Umbilical cord (tissue), 2 donors: ENCODE measurements around the gene BCAS3. TPM values are rescaled to one million over a fixed set of nuclear protein-coding genes. Genes with fewer than 3 reads are reported as not detected.

ENCODE experiments used
- DNase-seq: peaks from one replicate; pipeline ENCODE4 v3.0.0-alpha.2; 2015; ENCODE audit warnings: low spot score
- total RNA-seq: library from RNA; depleted of rRNA; stranded (reverse); fragments of >200 nt; gene quantifications from one replicate; pipeline ENCODE4 v1.2.3, GENCODE V29; 2014; ENCODE audit warnings: low replicate concordance; ENCODE audit not compliant: insufficient read depth

Gene BCAS3
- total RNA-seq, 1 donor from 2014 or later: 25.0 TPM

DNA sequence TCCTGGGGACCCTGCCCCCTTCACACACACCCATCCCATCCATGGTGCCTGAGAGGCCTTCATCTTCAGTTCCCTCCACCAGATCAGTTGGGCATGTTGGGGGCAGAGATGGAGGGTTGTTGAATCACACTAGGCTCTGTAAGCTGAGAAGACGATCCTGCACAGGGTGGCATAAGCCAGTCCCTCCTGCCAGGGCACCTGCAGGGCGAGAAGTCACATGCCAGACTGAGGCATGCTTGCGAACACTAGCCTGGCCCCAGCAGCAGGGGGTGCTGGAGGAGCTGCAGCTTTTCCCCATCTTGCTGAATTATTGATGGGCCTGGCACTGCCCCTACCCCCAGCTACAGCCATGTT lies 715.9 kb downstream of the BCAS3 start:
- no peak for DNase-seq

DNA sequence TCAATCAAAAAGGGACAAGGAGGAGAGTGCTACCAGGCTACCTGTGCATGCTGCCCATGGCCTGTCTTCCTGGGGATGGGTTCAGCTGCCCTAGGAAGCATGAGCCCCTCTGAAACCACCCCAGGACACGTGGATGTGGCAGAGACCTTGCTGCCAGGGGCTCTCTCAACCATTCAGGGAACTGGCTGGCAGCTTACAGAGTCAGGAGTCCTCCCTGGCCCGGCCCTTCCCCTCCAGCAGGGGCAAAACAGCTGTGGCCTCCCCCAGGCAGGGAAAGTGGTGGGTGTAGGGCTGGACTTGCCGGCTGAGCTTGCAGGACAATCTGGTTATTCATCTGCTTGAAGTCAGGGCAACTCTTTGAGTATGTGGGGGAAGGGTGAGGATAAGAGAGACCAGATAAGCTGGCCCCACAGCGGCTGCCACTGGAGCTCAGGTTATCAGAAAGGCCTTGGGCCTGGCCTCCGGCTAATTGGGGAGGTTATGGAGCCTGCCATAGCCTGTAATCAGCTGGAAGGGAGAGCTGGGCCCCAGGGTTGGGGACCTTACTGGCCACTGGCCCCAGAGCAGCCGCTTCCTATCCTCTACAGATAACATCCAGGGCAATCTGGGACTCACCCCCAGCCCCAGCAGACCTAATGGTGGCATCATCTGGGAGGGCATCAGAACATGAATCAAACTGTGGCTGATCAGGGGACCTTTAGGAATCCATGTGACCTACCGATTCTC lies 716.4 kb downstream of the BCAS3 start:
- peak; percentile 70 for DNase-seq

DNA sequence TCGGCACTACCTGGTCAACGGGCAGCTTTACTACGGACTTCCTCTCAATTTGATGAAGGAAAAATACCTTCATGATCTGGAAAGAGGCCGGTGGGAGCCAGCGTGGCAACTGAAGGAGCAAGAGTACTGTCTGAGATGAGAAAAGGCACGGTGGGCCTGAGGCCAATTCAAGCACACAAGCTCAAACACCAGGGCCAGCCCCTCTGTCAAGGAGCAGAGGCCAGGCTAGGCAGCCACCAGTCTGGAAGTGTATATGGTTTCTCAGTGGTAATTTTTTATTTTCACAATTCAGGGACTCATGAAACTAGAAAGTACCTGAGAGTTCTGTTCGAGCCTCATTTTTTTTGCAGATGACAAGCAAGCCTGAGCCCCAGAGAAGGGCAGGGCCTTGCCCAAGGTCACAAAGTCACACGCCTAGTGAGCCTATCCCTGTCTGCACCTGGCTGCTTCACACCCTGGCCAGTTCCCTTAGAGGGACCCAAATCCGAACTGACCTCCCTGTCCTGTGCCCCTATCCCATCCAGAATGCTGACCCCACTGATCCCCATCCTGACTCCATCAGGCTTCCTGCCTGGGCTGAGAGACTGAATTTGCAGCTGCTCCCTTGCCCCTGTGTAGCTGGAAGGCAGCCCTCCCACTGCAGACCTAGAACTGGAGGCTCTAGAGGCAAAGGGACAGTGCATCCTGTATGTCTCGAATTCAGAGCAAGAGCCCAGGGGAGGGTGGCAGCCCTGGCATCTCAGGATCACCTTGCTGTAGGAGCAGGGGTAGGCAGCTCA lies 717.2 kb downstream of the BCAS3 start:
- DNase-seq: peak; percentile 37

DNA sequence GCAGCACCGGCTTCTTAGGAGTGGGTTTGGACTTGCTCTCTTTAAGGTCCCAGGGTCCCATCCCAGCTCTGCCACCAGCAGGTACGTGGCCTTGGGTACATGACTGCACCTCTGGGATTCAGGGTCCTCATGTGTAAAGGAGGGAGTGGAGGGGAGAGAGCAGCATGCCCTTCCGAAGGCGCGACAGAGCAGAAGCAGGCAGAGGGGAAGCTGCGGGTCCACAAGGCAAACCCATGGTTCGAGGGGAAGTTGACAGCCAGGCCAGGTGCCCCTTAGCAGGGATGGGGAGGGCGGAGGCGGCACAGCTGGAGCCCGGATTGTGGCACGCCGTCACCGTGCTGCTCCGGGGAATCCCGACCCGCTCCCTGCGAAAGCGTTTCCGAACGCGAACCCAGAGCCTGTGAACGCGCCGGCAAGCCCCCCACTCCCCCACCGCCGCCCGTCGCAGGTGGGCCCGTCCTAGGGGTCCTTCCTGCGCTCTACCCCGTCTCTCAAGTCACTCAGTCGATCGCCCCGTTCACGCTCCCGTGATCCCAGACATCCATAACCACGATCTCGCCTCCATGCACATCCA lies 717.8 kb downstream of the BCAS3 start:
- DNase-seq: no peak

DNA sequence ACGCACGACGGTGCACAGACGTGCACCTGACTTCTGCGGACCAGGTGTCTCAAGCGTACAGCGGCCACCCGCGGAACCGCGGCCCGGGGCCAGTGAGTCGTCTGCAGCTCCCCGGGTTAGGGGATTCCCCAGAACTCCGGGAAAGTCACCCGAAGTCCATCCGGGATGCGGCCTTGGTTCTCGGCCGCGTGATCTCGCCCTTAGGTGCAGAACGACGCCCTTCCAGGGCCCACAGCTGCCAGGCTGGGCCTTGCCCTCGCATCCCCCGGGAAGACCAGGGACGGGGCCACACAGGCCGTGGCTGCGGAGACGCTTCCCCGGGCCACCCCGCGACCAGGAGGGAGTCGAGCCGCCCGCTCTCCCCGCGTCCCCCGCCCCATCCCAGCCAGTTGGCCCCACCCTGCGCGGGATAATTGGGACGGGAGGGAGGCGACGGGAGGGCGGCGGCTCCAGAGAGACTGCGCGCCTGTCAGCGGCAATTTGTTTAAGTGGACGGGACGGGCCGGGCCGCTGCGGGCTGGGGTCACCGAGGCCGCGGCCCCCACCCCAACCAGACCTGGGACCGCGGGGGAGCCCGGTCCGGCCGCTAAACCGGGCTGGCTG lies 718.4 kb downstream of the BCAS3 start:
- DNase-seq: peak; percentile 65

DNA sequence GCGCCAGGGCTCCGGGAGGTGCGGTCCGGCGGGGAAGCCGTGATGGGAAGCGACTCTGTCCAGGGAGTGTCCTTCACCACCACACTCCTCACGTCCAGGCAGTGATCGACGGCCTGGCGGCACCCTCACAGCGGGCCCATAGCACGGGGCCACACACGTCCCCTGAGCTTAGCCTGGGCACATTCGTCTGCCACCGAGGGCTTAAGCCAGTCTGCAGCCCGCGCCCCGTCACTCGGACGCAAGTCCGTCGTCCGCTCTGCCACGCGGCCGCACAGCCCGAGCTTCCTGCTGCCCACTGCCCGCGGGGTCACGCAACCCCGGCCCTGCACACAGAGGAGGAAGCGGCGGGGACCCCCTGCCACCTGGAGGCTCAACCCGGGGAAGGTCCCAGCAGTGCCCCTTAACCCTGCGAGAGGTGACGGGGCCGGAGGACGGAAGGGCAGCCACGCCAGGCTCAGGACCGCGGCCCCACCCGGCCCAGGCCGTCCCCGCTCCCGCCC lies 719.0 kb downstream of the BCAS3 start:
- DNase-seq: peak; percentile 41

DNA sequence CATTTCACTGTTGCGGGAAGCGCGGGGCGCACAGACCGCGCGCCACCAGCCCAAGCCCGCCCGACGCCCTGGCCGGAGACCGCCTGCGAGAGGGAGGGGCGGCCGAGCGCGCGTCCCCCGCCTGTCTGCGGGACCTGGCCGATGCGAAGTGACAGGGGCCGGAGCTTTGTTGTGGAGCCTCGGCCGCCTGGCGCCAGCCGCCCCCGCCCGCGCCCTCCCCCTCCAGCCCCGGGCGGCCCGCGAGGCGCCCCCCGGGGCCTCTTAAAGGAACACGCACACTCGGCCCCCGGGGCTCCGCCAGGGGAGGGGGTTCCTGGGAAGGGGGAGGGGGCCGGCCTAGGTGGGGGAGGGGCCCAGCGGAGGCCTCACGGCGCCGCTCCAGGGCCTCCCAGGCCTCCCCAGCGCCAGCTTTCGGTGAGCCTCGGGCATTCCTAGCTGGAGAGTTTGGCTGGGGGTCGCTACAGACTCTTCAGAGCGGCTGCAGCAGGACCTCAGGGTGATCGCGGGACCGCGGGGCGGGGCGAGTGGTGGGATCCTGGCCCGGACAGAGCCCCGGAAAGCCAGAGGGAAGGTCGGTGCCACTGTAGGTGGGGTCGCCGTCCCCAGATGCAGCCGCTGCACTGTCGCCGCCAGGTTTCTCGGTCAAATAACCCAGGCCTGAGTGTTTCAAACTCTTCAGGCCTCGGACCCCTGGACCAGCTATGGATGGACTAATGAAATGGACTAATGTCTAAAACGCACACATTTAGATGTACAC lies 719.6 kb downstream of the BCAS3 start:
- peak; percentile 83 for DNase-seq

DNA sequence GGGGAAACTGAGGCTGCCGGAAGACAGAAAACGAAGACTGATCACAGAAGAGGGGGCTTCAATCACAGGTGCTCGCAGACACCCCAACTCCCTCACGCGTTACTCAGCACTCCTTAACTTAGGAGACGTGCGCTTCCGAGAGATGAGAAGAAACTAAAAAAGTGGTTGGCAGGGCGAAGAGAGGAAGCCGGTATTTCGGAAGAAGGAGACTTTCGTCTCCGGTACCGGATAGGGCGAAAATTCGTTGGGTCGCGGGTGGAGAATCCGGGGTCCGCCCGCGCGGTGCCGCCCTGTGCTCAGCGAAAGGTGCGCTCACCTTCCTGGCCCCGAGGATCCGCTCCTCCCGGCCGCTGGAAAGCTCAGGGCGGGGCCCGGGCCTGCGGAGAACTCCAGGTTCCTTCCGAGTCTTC lies 721.1 kb downstream of the BCAS3 start:
- no peak for DNase-seq

DNA sequence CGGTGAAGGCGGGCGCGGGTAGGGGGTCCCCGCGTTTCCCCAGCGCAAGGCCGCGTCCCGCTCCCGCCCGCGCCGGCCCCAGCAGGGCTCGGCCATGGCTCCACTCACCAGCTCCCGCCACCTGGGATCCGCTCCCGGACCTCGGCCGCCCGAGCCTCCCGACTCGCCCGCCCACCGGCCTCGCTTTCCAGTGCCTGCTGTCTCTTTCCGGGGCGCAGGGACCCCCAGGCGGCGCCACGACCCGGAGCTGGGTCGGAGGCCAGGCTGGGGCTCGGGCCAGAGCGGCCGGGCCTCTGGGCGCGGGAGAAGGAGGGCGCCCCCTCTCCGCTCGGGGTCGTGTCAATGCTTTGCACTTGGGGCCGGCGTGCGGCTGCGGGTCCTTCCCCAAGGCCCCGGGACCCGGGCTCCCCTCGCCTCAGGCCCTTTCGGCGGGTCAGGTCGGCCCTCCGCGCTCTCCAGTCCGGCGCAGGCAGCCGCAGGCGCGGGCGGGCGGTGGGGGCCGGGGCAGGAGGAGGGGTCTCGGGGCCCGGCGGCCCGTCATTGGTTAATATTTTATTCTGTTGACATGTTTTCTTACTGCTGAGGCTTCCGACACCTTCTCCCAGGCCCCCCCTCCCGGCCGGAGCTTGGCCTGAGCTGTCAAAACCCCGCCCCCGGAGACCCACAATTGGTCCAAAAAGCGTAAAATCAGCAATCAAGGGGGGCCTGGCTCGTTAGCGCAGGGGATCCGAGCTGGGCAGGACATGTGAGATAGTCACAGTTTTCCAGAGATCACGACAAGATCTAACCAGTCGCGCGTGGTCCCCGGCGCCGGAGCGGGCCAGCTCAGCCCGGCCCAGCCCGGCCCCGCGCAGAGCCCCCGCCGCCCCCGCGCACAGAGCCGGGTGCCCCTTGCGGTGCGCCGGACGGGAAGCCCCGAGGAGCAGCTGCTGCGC lies 721.7 kb downstream of the BCAS3 start, which contains the start of gene TBX2:
TBX2 (plus strand) TSS at position 713 of the 935 bp plus-strand sequence. CDS start 334 bp downstream, outside the sequence.
- DNase-seq: peak; percentile 96

DNA sequence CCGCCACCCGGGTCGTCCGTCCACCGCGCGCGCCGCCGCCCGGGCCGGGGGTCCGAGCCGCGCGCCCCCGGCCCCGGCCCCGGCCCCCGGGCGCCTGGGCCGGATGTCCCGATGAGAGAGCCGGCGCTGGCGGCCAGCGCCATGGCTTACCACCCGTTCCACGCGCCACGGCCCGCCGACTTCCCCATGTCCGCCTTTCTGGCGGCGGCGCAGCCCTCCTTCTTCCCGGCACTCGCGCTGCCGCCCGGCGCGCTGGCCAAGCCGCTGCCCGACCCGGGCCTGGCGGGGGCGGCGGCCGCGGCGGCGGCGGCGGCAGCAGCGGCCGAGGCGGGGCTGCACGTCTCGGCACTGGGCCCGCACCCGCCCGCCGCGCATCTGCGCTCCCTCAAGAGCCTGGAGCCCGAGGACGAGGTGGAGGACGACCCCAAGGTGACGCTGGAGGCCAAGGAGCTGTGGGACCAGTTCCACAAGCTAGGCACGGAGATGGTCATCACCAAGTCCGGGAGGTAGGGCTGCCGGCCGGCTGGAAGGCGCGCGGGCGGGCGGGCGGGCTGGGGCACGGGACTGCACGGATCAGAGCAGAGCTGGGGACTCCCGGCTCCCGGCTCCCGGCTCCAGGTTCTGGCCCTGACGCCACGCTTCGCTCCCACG lies 722.5 kb downstream of the BCAS3 start:
- DNase-seq: no peak

DNA sequence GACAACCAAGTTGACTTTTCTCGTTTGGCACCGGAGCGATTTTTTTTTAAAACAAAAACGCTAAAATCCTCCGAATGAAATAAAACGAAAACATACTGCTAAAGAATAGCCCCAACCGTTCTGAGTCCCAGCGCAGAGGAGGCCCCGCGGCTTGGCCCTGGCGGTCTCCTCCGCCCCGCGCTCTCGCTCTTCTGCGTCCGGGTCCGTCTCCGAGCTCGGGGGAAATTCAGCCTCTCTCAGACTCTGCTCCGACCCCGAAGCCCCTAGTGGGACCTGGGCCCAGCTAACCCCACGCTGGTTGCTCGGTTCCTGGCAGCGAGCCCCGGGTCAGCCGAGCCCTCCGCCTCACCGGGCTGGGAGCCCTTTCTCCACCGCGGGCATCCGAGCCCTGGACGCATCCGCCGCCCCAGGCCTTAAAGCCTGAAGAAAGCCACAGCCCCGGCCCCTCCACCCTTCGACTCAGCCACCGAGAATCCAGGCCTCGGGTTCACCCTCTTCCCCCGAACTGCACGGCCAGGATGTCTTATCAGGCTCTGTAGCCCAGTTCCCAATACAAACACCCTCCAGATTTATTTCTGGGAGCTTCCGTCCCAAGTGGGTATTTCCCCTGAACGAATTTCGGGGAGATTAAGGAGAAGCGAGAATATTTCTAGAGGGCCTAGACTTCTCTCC lies 723.2 kb downstream of the BCAS3 start:
- no peak for DNase-seq

DNA sequence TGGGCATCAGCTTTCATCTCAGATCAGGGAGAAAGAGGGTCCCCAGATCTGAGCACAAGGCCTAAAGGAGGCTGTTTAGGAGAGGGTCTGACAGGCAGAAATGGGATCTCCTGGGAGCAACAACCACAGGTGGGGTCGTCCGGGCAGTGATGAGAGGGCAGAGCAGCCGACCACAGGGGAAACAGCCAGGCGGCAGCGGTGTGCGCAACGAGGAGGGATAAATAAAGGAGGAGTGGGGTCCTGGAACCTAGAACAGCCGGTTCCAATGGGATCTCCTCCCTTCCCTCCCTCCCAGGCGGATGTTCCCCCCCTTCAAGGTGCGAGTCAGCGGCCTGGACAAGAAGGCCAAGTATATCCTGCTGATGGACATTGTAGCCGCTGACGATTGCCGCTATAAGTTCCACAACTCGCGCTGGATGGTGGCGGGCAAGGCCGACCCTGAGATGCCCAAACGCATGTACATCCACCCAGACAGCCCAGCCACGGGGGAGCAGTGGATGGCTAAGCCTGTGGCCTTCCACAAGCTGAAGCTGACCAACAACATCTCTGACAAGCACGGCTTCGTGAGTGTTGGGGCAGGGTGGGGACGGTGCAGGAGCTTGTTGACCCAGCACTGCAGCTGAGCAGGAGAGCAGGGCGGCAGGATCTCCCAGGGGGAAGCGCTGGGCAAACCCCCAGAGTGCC lies 723.9 kb downstream of the BCAS3 start:
- DNase-seq: no peak

DNA sequence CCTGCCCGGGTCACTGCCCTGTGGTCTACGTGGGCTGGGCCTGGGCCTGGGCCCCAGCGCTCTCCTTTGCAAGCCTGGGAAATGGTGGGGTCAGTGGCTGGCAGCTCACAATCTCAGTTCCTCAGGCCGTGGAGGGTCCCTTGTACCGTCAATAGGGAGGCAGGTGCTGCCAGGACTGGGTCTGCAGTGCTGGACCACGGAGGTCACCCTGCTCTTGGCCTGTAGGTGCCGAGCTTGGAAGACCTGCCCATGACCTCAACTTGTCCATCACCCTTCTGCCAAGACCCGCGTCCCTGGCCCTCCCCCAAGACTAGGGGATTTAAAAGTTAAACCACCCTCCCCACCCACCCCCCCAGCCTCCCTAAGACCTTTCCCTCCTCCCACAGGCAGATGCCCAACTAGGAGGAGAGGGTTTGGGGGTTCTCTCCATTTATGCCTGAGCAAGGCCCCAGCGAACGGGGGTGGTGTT lies 724.5 kb downstream of the BCAS3 start:
- DNase-seq: no peak

DNA sequence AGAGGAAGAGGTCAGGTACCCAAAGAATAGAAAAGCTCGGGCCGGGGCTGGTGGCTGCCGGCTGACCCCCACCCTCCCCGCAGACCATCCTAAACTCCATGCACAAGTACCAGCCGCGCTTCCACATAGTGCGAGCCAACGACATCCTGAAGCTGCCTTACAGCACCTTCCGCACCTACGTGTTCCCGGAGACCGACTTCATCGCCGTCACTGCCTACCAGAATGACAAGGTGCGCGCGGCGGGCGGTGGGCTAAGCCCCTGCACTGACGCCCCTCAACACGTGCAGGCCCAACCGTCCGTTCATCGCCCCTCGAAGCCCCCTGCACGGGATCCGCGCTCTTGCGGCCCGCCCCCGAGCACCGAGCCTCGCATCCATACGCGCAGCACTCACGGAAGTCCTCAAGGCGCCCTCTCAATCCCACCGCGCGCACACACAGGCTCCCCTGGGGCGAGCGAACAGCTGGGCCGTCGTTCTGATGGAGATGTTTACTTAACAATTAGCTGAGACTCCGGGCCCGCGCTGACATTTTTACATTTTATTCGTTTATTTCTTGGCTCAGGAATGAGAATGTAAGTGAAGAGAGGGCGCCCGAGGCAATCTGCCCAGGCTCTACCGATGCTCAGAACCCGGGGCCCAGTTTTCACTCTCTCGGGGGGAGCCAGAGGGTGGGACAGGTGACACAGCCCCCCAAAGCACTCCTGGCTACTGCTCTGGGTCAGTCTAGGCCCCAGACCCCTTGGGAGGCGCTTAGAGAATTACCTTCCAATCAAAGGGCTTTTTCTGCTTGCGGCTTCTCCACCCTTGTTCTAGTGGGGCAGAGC lies 725.5 kb downstream of the BCAS3 start:
- DNase-seq: peak; percentile 54

DNA sequence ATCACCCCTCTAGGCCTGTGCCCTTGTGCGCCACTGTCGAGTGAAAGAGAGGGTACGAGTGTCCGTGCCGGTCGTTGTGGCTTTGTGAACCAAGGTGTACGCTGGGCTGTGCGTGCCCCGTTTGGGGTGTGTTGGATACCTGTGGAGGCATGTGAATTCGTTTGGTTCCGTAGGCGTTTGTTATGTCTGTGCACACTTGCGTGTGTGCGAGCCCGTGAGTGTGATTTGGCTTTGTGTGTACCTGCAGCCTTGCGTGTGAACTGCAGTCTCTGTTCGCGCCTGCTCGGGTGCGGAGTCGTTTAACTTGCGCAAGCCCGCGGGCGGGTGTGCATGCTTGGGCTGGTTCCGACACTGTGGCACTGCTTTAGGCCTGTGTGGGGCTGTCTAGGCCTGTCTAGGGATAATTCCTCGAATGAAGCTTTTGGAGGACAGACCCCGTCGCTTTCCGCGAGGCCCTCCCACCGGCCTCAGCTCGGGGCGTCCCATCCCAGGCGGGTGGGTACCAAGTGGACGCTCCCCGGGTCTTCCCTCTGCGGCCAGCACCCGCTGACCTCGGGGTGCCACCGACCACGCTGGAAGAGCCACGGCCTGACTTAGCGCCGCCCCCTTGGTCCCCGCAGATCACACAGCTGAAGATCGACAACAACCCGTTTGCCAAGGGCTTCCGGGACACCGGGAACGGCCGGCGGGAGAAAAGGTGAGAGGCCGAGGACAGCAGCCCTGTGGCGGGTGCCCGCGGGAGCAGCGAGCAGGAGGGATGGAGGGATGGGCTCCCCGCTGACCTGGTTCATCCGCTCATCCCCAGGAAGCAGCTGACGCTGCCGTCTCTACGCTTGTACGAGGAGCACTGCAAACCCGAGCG lies 726.4 kb downstream of the BCAS3 start:
- peak; percentile 62 for DNase-seq

DNA sequence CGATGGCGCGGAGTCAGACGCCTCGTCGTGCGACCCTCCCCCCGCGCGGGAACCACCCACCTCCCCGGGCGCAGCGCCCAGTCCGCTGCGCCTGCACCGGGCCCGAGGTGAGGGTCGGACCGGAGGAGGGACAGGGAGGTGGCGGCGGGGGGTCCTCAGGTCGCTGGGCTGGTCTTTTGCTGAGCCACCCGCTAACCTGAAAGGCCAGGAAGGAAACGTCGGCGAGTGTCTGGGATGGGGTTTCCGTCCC lies 726.9 kb downstream of the BCAS3 start:
- no peak for DNase-seq
